ENCODE data around the gene ARL16.
A peak's percentile ranks its signal among the peaks of the same experiment; 100 is the strongest.

DNA sequence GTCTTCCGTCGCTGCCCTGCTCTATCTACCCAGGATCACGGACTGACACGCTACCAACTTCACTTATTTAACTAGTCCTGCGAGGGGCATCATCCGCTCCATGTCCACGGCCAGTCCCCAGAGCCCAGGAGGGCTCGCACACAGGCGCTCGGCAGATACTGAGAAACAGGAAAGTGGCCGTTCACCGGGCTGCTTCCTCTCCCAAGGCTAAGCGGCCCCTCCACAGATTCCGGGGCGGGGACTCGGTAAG, 17.6 kb downstream of the ARL16 start:
- TF ChIP-seq, protein P1, sequence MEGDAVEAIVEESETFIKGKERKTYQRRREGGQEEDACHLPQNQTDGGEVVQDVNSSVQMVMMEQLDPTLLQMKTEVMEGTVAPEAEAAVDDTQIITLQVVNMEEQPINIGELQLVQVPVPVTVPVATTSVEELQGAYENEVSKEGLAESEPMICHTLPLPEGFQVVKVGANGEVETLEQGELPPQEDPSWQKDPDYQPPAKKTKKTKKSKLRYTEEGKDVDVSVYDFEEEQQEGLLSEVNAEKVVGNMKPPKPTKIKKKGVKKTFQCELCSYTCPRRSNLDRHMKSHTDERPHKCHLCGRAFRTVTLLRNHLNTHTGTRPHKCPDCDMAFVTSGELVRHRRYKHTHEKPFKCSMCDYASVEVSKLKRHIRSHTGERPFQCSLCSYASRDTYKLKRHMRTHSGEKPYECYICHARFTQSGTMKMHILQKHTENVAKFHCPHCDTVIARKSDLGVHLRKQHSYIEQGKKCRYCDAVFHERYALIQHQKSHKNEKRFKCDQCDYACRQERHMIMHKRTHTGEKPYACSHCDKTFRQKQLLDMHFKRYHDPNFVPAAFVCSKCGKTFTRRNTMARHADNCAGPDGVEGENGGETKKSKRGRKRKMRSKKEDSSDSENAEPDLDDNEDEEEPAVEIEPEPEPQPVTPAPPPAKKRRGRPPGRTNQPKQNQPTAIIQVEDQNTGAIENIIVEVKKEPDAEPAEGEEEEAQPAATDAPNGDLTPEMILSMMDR (IDR thresholded peaks at IDR 0.05), result no peak
- peak; percentile 7; the same call in 1 of the 2 replicates for TF ChIP-seq MXI1 (IDR thresholded peaks at IDR 0.05; ENCODE audit: low read depth, low read length)
- no peak for TF ChIP-seq RAD21 (IDR thresholded peaks at IDR 0.05; ENCODE audit: low read length)
- no peak for TF ChIP-seq RFX5 (IDR thresholded peaks at IDR 0.05; ENCODE audit: low read length)
- no peak for TF ChIP-seq TEAD4 (IDR thresholded peaks at IDR 0.05; ENCODE audit: borderline replicate concordance, insufficient read depth)
- no peak for TF ChIP-seq NRF1 (IDR thresholded peaks at IDR 0.05; ENCODE audit: low read depth, low read length)
- TF ChIP-seq, protein P2, sequence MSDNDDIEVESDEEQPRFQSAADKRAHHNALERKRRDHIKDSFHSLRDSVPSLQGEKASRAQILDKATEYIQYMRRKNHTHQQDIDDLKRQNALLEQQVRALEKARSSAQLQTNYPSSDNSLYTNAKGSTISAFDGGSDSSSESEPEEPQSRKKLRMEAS (IDR thresholded peaks at IDR 0.05; ENCODE audit: low read depth), result no peak
- TF ChIP-seq FOXM1 (IDR thresholded peaks at IDR 0.05; ENCODE audit: low read depth), result no peak
- TF ChIP-seq, protein P3, sequence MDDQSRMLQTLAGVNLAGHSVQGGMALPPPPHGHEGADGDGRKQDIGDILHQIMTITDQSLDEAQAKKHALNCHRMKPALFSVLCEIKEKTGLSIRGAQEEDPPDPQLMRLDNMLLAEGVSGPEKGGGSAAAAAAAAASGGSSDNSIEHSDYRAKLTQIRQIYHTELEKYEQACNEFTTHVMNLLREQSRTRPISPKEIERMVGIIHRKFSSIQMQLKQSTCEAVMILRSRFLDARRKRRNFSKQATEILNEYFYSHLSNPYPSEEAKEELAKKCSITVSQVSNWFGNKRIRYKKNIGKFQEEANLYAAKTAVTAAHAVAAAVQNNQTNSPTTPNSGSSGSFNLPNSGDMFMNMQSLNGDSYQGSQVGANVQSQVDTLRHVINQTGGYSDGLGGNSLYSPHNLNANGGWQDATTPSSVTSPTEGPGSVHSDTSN (IDR thresholded peaks at IDR 0.05), result no peak
- no peak for TF ChIP-seq GABPA (IDR thresholded peaks at IDR 0.05; ENCODE audit: low read depth)
